HG03196 (cell line): ENCODE measurements around the gene HINT1.

Experiments used
- ATAC-seq: cut with Tn5 transposase; IDR thresholded peaks from one replicate; pipeline ENCODE4 v1.9.1; 2021; ENCODE audit not compliant: unreplicated experiment

Gene HINT1

DNA sequence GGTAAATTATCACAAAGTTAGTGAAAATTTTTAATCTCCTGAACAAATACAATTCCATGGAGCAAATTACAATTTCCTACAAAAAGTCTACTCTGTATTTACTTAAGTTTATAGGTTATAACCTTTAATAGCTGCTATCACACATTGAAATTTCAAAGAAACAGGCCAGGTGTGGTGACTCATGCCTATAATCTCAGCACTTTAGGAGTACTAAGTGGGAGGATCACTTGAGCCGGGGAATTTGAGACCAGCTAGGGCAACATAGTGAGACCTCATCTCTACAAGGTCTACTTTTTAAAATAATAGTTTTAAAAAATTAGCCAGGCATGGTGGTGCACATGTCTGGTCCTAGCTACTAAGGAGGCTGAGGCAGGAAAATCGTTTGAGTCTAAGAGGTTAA lies 50.3 kb downstream of the HINT1 start:
- no peak for ATAC-seq

GRCh38 chr5:131112424-131112823 lies 52.6 kb downstream of the HINT1 start:
- ATAC-seq = no peak

DNA sequence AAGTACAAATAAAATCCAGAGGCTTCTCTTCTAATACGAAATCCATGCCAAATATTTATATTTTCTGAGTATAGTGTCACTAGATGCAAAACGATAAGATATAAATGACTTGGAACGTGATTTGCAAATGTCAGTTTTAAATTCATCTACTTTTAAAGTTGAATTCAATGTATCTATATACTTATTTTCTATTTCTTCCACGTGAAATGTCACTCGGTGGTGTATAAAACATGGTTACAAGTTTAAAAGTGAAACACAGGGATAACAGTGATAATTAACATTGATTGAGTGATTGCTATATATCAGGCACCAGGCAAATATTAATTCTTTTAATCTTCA lies 54.8 kb downstream of the HINT1 start:
- no peak for ATAC-seq

- ATAC-seq = peak; percentile 68
Measured at GRCh38 chr5:131109540-131110255, 55.4 kb downstream of the HINT1 start.
